ENCODE results near the gene PPP1CB.

DNA sequence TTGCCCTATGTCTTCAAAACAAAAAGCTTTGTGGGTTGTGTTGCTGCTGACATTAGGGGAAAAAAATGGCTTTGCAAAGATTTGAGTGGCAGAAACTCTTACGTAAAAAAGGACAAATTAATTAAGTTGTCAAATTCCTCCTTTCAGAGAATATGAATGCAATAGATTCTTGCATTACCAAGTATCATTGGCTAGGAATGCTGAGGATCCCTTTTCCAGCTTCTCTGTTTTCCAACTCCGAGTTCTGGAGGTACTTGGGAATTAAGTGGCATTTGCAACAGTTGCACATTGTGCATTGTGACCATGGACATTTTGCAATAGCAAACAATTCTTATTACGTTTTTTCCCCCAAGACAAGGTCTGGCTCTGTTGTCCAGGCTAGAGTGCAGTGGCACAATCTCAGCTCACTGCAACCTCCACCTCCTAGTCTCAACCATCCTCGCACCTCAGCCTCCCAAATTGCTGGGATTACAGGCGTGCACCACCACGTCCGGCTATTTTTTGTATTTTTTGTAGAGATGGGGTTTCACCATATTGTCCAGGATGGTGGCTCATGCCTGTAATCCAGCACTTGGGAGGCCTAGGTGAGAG lies 29.9 kb upstream of the PPP1CB start:
- no peak for TF ChIP-seq RXRA (IDR thresholded peaks at IDR 0.05)
- TF ChIP-seq, protein P1, sequence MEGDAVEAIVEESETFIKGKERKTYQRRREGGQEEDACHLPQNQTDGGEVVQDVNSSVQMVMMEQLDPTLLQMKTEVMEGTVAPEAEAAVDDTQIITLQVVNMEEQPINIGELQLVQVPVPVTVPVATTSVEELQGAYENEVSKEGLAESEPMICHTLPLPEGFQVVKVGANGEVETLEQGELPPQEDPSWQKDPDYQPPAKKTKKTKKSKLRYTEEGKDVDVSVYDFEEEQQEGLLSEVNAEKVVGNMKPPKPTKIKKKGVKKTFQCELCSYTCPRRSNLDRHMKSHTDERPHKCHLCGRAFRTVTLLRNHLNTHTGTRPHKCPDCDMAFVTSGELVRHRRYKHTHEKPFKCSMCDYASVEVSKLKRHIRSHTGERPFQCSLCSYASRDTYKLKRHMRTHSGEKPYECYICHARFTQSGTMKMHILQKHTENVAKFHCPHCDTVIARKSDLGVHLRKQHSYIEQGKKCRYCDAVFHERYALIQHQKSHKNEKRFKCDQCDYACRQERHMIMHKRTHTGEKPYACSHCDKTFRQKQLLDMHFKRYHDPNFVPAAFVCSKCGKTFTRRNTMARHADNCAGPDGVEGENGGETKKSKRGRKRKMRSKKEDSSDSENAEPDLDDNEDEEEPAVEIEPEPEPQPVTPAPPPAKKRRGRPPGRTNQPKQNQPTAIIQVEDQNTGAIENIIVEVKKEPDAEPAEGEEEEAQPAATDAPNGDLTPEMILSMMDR (IDR thresholded peaks at IDR 0.05; ENCODE audit: low read depth, low read length, missing input control), result no peak
